PC-9 (cell line): ENCODE data around the gene NKPD1.

ENCODE experiments used
- EZH2 ChIP-seq: fragments of 200-600 bp; sonication (generic); IDR thresholded peaks from 2 replicates; pipeline ENCODE4 v1.8.0; 2017; ENCODE audit warnings: antibody characterized with exemption, low read depth
- TF ChIP-seq, protein P1 (sequence below): fragments of 200-600 bp; sonication (generic); conservative IDR thresholded peaks from 2 replicates; pipeline ENCODE4 v1.6.1; 2017; ENCODE audit warnings: mixed run types, antibody characterized with exemption, mild to moderate bottlenecking, moderate library complexity

DNA sequence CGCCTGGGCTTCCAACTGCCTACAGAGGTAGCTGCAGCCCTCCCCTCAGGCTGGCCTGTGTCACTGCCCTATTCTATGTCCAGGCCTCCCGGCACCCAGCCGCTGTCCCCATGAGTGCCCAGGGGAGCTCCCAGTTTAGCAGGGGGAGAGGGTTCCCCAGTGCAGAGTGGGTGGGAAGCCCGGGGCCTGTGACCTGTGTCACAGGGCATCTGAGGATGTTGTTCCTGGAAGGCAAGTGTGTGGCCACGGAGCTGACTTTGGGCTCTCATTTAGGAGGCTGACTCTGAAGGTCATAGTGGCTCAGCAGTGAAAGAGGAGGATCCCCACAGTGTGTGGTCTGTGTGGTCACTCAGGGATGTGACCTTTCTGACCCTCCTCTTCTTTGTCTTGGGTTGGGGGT, 42.7 kb downstream of the NKPD1 start:
- TF ChIP-seq, protein P1, sequence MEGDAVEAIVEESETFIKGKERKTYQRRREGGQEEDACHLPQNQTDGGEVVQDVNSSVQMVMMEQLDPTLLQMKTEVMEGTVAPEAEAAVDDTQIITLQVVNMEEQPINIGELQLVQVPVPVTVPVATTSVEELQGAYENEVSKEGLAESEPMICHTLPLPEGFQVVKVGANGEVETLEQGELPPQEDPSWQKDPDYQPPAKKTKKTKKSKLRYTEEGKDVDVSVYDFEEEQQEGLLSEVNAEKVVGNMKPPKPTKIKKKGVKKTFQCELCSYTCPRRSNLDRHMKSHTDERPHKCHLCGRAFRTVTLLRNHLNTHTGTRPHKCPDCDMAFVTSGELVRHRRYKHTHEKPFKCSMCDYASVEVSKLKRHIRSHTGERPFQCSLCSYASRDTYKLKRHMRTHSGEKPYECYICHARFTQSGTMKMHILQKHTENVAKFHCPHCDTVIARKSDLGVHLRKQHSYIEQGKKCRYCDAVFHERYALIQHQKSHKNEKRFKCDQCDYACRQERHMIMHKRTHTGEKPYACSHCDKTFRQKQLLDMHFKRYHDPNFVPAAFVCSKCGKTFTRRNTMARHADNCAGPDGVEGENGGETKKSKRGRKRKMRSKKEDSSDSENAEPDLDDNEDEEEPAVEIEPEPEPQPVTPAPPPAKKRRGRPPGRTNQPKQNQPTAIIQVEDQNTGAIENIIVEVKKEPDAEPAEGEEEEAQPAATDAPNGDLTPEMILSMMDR = no peak
- no peak for TF ChIP-seq EZH2
